ENCODE data around the gene SPPL2B.
"Not testable (repeated sequence)": the region's sequence is repeated elsewhere in the genome, so short reads cannot be mapped to it uniquely, and the experiment has no call there.

Gene SPPL2B

DNA sequence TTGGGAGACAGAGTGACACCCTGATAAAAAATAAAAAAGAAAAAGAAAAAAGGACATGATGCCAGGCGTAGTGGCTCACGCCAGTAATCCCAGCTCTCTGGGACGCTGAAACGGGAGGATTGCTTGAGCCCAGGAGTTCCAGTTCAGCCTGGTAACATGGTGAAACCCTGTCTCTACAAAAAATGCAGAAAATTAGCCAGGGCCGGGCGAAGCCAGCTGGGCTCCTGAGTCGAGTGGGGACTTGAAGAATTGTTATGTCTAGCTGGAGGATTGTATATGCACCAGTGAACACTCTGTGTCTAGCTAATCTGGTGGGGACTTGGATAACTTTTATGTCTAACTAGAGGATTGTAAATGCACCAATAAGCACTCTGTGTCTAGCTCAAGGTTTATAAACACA, 63.9 kb downstream of the SPPL2B start:
- DNase-seq (ENCODE audit: low read depth, low spot score), result no peak
- TF ChIP-seq, protein P1, sequence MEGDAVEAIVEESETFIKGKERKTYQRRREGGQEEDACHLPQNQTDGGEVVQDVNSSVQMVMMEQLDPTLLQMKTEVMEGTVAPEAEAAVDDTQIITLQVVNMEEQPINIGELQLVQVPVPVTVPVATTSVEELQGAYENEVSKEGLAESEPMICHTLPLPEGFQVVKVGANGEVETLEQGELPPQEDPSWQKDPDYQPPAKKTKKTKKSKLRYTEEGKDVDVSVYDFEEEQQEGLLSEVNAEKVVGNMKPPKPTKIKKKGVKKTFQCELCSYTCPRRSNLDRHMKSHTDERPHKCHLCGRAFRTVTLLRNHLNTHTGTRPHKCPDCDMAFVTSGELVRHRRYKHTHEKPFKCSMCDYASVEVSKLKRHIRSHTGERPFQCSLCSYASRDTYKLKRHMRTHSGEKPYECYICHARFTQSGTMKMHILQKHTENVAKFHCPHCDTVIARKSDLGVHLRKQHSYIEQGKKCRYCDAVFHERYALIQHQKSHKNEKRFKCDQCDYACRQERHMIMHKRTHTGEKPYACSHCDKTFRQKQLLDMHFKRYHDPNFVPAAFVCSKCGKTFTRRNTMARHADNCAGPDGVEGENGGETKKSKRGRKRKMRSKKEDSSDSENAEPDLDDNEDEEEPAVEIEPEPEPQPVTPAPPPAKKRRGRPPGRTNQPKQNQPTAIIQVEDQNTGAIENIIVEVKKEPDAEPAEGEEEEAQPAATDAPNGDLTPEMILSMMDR (IDR thresholded peaks at IDR 0.05; ENCODE audit: low read depth, low read length), result no peak
- H3K4me3 ChIP-seq (ENCODE audit: low read depth, low read length), result no peak overlapping the region
- in situ Hi-C loops (cut with HindIII; ENCODE audit: low sequenced_read_pairs), result no loop called here

DNA sequence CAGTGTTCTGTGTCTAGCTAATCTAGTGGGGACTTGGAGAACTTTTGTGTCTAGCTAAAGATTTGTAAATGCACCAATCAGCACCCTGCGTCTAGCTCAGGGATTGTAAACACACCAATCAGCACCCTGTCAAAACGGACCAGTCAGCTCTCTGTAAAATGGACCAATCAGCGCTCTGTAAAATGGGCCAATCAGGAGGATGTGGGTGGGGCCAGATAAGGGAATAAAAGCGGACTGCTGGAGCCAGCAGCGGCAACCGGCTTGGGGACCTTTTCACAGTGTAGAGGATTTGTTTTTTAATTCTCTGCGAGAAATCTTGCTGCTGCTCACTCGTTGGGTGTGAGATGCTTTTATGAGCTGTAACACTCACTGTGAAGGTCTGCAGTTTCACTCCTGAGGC, 64.4 kb downstream of the SPPL2B start:
- DNase-seq (ENCODE audit: low read depth, low spot score); H3K4me3 ChIP-seq (ENCODE audit: low read depth, low read length); in situ Hi-C loops (cut with HindIII; ENCODE audit: low sequenced_read_pairs): not testable (repeated sequence)

DNA sequence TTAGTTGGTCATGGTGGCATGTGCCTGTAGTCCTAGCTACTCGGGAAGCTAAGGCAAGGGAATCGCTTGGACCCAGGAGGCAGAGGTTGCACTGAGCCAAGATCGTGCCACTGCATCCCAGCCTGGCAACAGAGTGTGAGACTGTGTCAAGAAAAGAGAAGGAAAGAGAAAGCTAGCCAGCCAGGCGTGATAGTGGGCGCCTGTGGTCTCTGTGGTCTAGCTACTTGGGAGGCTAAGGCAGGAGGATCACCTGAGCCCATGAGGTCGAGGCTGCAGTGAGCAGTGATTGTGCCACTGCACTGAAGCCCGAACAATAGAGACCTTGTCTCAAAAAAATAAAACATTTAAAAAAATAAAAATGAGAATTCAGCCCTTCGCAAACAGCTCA, 65.6 kb downstream of the SPPL2B start:
- H3K4me3 ChIP-seq (ENCODE audit: low read depth, low read length), result no peak overlapping the region
- in situ Hi-C loops (cut with HindIII; ENCODE audit: low sequenced_read_pairs), result no loop called here
- TF ChIP-seq, protein P1 (IDR thresholded peaks at IDR 0.05; ENCODE audit: low read depth, low read length), result no peak
- no peak for DNase-seq (ENCODE audit: low read depth, low spot score)

DNA sequence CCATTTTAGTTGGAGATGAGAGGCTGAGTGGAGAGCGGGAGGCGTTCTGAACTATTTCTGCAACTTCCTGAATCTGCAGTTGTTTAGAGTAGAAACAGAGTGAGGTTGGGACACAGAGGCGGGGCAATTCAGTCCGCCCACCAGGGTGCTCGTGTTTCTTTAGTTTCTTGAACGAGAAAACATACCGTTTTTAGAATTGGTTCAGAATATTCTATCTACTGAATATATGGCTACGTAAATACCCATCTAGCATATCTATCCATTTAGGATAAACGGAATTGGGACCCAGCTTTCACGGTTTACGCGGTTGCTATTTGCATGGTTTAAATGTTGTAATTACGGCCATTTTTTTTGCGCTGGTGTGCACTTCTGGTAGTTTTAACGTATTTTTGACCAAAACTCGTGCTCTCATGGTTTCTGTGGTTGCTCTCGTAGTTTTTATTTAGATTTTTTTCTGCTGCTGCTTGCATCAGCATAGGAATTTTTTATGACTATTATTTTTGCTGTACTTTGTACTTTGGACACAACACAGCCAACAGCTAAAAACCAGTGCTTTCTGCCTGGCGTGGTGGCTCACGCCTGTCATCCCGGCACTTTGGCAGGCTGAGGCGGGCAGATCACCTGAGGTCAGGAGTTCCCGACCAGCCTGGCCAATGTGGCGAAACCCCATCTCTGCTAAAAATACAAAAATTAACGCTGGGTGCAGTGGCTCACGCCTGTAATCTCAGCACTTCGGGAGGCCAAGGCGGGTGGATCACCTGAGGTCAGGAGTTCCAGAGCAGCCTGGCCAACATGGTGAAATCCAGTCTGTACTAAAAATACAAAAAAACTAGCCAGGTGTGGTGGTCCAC, 66.2 kb downstream of the SPPL2B start:
- no peak for DNase-seq (ENCODE audit: low read depth, low spot score)
- H3K4me3 ChIP-seq (ENCODE audit: low read depth, low read length), result no peak overlapping the region
- TF ChIP-seq, protein P1 (IDR thresholded peaks at IDR 0.05; ENCODE audit: low read depth, low read length), result no peak
- in situ Hi-C loops (cut with HindIII; ENCODE audit: low sequenced_read_pairs), result no loop called here

DNA sequence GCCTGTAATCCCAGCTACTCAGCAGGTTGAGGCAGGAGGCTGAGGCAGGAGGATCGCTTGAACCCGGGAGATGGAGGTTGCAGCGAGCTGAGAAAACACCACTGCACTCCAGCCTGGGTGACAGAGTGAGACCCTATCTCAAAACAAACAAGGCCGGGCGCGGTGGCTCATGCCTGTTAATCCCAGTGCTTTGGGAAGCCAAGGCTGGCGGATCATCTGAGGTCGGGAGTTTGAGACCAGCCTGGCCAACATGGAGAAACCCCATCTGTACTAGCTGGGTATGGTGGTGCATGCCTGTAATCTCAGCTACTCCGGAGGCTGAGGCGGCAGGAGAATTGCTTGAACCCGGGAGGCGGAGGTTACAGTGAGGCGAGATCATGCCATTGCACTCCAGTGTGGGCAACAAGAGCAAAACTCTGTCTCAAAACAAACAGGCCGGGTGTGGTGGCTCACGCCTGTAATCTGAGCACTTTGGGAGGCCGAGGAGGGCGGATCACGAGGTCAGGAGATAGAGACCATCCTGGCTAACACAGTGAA, 66.9 kb downstream of the SPPL2B start:
- H3K4me3 ChIP-seq (ENCODE audit: low read depth, low read length); DNase-seq (ENCODE audit: low read depth, low spot score); in situ Hi-C loops (cut with HindIII; ENCODE audit: low sequenced_read_pairs): not testable (repeated sequence)

DNA sequence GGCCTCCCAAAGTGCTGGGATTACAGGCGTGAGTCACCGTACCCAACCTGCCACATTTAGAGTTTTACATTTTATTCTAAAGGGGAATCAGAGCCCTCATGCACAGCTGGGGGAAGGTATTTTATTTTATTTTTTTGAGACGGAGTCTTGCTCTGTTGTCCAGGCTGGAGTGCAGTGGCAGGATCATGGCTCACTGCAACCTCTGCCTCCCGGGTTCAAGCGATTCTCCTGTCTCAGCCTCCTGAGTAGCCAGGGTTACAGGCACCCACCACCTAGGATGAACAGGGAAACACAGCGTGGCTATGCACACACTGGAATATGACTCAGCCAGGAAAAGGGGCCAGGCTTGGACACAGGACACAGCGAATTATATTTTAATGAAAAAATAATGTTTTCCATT, 68.7 kb downstream of the SPPL2B start:
- DNase-seq (ENCODE audit: low read depth, low spot score); in situ Hi-C loops (cut with HindIII; ENCODE audit: low sequenced_read_pairs); H3K4me3 ChIP-seq (ENCODE audit: low read depth, low read length): not testable (repeated sequence)

DNA sequence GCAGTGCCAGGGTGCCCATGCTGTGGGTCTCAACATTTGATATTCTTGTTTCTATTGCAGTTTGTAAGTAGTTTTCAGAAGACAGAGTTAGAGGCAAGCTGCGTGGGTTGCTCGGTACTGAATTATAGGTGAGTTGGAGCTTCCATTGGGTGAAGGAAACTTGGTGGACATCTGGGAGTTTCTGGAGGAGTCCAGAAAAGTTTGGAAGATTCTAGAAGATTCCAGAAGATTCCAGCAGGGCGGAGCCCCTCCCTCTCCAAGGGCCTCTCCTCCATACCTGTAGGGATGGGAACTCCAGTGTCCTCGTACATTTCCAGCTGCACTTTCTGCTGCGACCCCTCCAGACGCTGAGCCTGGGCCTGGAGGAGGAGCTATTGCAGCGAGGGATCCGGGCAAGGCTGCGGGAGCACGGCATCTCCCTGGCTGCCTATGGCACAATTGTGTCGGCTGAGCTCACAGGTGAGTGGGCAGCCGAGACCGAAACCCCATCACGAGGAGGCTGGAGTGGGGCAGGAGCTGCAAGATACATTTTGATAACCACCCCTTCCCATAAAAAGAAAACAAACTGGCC, 70.3 kb downstream of the SPPL2B start:
- TF ChIP-seq, protein P1 (IDR thresholded peaks at IDR 0.05; ENCODE audit: low read depth, low read length), result no peak
- no peak for DNase-seq (ENCODE audit: low read depth, low spot score)
- in situ Hi-C loops (cut with HindIII; ENCODE audit: low sequenced_read_pairs), result no loop called here
- H3K4me3 ChIP-seq (ENCODE audit: low read depth, low read length), result no peak overlapping the region

DNA sequence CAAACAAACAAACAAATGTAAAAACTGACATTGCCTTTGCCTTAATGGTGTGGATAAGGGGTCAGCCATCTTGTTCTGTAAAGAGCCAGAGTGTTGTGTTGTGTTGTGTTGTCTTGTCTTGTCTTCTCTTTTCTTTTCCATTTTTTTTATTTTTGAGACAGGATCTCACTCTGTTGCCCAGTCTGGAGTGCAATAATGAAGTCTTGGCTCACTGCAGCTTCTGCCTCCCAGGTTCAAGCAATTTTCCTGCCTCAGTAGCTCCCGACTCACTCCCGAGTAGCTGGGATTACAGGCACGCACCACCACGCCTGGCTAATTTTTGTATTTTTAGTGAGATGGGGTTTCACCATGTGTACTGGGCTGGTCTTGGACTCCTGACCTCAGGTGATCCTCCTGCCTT, 71.1 kb downstream of the SPPL2B start:
- in situ Hi-C loops (cut with HindIII; ENCODE audit: low sequenced_read_pairs), result no loop called here
- DNase-seq (ENCODE audit: low read depth, low spot score), result no peak
- TF ChIP-seq, protein P1 (IDR thresholded peaks at IDR 0.05; ENCODE audit: low read depth, low read length), result no peak
- H3K4me3 ChIP-seq (ENCODE audit: low read depth, low read length), result no peak overlapping the region
